ENCODE results near the gene DYNLT4.

DNA sequence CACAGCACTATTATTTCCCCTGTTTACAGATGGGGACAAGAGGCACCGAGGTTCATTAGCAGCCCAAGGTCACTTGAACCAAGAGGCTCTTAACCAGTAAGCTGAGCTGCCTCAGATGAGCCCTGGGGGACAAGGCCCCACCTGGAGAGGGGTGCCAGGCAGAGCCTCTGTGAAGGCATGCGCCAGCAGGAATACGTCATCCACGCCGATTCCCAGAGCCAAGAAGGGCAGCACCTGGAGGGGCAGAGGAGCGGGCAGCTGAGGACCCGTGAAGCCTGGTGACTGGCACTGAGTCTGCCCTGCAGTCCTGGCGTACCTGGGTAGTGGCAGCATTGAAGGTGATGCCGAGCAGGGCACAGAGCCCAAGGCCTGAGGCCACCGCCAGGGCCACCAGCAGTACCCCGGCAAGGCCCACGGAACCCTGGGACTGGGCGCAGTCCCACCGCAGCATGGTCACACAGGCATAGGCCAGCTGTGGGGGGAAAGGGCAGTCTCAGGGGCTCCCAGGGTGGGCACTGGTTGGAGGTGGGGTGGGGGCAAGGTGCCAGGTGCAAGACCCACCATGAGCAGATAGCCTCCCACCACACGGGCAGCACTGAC lies 21.8 kb upstream of the DYNLT4 start:
- TF ChIP-seq POLR2A (IDR thresholded peaks at IDR 0.05; ENCODE audit: low read depth, low read length): no peak
- no peak for TF ChIP-seq TAF1 (IDR thresholded peaks at IDR 0.05; ENCODE audit: low read depth, low read length)
- no peak for TF ChIP-seq POLR2AphosphoS5 (IDR thresholded peaks at IDR 0.05; ENCODE audit: low read depth, low read length)
- TF ChIP-seq PAX5 (IDR thresholded peaks at IDR 0.05; ENCODE audit: insufficient read depth, low read length, severe bottlenecking): no peak
